HepG2 (cell line): ENCODE measurements around the gene CAB39. TPM values are rescaled to one million over a fixed set of nuclear protein-coding genes. Genes with fewer than 3 reads are reported as not detected.

Experiments used
- BORCS8-MEF2B ChIP-seq: sonication (generic); formaldehyde crosslinking; IDR thresholded peaks from 2 replicates; pipeline ENCODE4 v1.8.0; 2022; ENCODE audit warnings: mild to moderate bottlenecking, missing genetic modification reagents
- CEBPB ChIP-seq: IDR thresholded peaks from 2 replicates; pipeline ENCODE4 v1.6.1; 2011; ENCODE audit warnings: low read depth, low read length, improper control_type of control experiment, borderline replicate concordance
- DMAP1 ChIP-seq: IDR thresholded peaks from 2 replicates; pipeline ENCODE4 v1.6.1; 2016
- FOXJ3 ChIP-seq: sonication (generic); formaldehyde crosslinking; IDR thresholded peaks from 2 replicates; pipeline ENCODE4 v1.4.0; 2020; ENCODE audit warnings: missing genetic modification reagents, mild to moderate bottlenecking, borderline replicate concordance
- GLI4 ChIP-seq: sonication (generic); formaldehyde crosslinking; IDR thresholded peaks from 2 replicates; pipeline ENCODE4 v1.5.1; 2020; ENCODE audit warnings: missing genetic modification reagents, mild to moderate bottlenecking, moderate library complexity, borderline replicate concordance
- HOXA3 ChIP-seq: sonication (generic); formaldehyde crosslinking; IDR thresholded peaks from 2 replicates; pipeline ENCODE4 v1.5.0; 2020; ENCODE audit warnings: missing genetic modification reagents
- IRF9 ChIP-seq: sonication (generic); formaldehyde crosslinking; IDR thresholded peaks from 2 replicates; pipeline ENCODE4 v1.8.0; 2022; ENCODE audit warnings: missing genetic modification reagents, mild to moderate bottlenecking, borderline replicate concordance
- MLLT10 ChIP-seq: sonication (generic); formaldehyde crosslinking; IDR thresholded peaks from 2 replicates; pipeline ENCODE4 v1.4.0; 2020; ENCODE audit warnings: missing genetic modification reagents
- MTA1 ChIP-seq: sonication (generic); formaldehyde crosslinking; IDR thresholded peaks from 2 replicates; pipeline ENCODE4 v1.4.0; 2020; ENCODE audit warnings: missing genetic modification reagents, mild to moderate bottlenecking, borderline replicate concordance
- SAFB2 ChIP-seq: sonication (generic); formaldehyde crosslinking; IDR thresholded peaks from 2 replicates; pipeline ENCODE4 v1.5.1; 2020; ENCODE audit warnings: missing genetic modification reagents, low read depth, mild to moderate bottlenecking, borderline replicate concordance
- THAP11 ChIP-seq: IDR thresholded peaks from 2 replicates; pipeline ENCODE4 v1.6.1; 2016; ENCODE audit warnings: missing biosample characterization, missing genetic modification reagents
- ZFP36L2 ChIP-seq: sonication (generic); formaldehyde crosslinking; IDR thresholded peaks from 2 replicates; pipeline ENCODE4 v1.4.0; 2020; ENCODE audit warnings: missing genetic modification reagents
- ZNF207 ChIP-seq: fragments of 450-650 bp; IDR thresholded peaks from 2 replicates; pipeline ENCODE4 v1.6.1; 2016; ENCODE audit warnings: antibody characterized with exemption, borderline replicate concordance
- ZNF234 ChIP-seq: sonication (generic); formaldehyde crosslinking; conservative IDR thresholded peaks from 2 replicates; pipeline ENCODE4 v1.5.1; 2020; ENCODE audit warnings: mild to moderate bottlenecking, missing genetic modification reagents
- ZNF256 ChIP-seq: sonication (generic); formaldehyde crosslinking; conservative IDR thresholded peaks from 2 replicates; pipeline ENCODE4 v1.4.0; 2020; ENCODE audit warnings: missing genetic modification reagents
- ZNF274 ChIP-seq: sonication (generic); formaldehyde crosslinking; IDR thresholded peaks from 2 replicates; pipeline ENCODE4 v1.5.1; 2020; ENCODE audit warnings: mild to moderate bottlenecking, missing genetic modification reagents
- ZNF33A ChIP-seq: sonication (generic); formaldehyde crosslinking; IDR thresholded peaks from 2 replicates; pipeline ENCODE4 v1.5.1; 2020; ENCODE audit warnings: missing genetic modification reagents, mild to moderate bottlenecking, moderate library complexity, borderline replicate concordance
- ZNF354B ChIP-seq: sonication (generic); formaldehyde crosslinking; IDR thresholded peaks from 2 replicates; pipeline ENCODE4 v1.8.0; 2022; ENCODE audit warnings: mild to moderate bottlenecking, missing genetic modification reagents
- ZNF431 ChIP-seq: sonication (generic); formaldehyde crosslinking; IDR thresholded peaks from 2 replicates; pipeline ENCODE4 v1.9.0; 2022; ENCODE audit warnings: missing genetic modification reagents, low read depth, mild to moderate bottlenecking, borderline replicate concordance
- ZNF670 ChIP-seq: sonication (generic); formaldehyde crosslinking; IDR thresholded peaks from 2 replicates; pipeline ENCODE4 v1.8.0; 2022; ENCODE audit warnings: mild to moderate bottlenecking, missing genetic modification reagents, borderline replicate concordance
- polyA plus RNA-seq, 8 experiments: library from polyadenylated mRNA; depleted of rRNA in 3 of 8; stranded (reverse) in 7 of 8; unstranded in 1 of 8; fragments of >200 nt; fragmentation: Illumina TruSeq in 4 of 8; extraction: Trizol in 4 of 8; gene quantifications; 2 replicates each; pipeline versions ENCODE4 v1.2.1 to v1.2.3, GENCODE V29; 2011 to 2016; ENCODE audit warnings: low read depth in 4 of 8, missing spikeins in 1 of 8, mixed read lengths in 1 of 8; ENCODE audit not compliant: insufficient read depth in 1 of 8
- total RNA-seq, 5 experiments: library from RNA; depleted of rRNA; stranded (reverse); fragments of >200 nt; fragmentation: Illumina TruSeq; extraction: Trizol; gene quantifications; 2 replicates each; pipeline ENCODE4 v1.2.3, GENCODE V29; 2016; ENCODE audit warnings: low read depth in 1 of 5
- TF ChIP-seq, protein P1 (sequence below): sonication (generic); formaldehyde crosslinking; conservative IDR thresholded peaks from 2 replicates; pipeline ENCODE4 v1.5.0; 2020; ENCODE audit warnings: missing genetic modification reagents
- TF ChIP-seq, protein P2 (sequence below): sonication (generic); formaldehyde crosslinking; IDR thresholded peaks from 2 replicates; pipeline ENCODE4 v1.4.0; 2020; ENCODE audit warnings: missing genetic modification reagents
- TF ChIP-seq, protein P3 (sequence below): IDR thresholded peaks from 2 replicates; pipeline ENCODE4 v1.6.1; 2016; ENCODE audit warnings: low read depth, control low read depth
- TF ChIP-seq, protein P4 (sequence below): sonication (generic); formaldehyde crosslinking; IDR thresholded peaks from 2 replicates; pipeline ENCODE4 v1.5.1; 2020; ENCODE audit warnings: mild to moderate bottlenecking, missing genetic modification reagents

CAB39 gene
- total and polyA plus RNA-seq, 2 of the 13 experiments (the other 11 are each of a cell fraction or from before 2014, with no cell fraction given): 19.3 to 45.3 TPM

- no peak for TF ChIP-seq BORCS8-MEF2B (CRISPR knock-in tag)
- no peak for TF ChIP-seq GLI4 (CRISPR knock-in tag)
- no peak for TF ChIP-seq ZNF33A (CRISPR knock-in tag)
- TF ChIP-seq, protein P1, sequence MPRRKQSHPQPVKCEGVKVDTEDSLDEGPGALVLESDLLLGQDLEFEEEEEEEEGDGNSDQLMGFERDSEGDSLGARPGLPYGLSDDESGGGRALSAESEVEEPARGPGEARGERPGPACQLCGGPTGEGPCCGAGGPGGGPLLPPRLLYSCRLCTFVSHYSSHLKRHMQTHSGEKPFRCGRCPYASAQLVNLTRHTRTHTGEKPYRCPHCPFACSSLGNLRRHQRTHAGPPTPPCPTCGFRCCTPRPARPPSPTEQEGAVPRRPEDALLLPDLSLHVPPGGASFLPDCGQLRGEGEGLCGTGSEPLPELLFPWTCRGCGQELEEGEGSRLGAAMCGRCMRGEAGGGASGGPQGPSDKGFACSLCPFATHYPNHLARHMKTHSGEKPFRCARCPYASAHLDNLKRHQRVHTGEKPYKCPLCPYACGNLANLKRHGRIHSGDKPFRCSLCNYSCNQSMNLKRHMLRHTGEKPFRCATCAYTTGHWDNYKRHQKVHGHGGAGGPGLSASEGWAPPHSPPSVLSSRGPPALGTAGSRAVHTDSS (CRISPR knock-in tag): no peak
- TF ChIP-seq ZNF670 (CRISPR knock-in tag): no peak
- no peak for TF ChIP-seq ZNF354B (CRISPR knock-in tag)
- TF ChIP-seq IRF9 (CRISPR knock-in tag): no peak
- TF ChIP-seq ZNF274 (CRISPR knock-in tag): no peak
- no peak for TF ChIP-seq HOXA3 (CRISPR knock-in tag)
- no peak for TF ChIP-seq DMAP1 (CRISPR knock-in tag)
- no peak for TF ChIP-seq MLLT10 (CRISPR knock-in tag)
- TF ChIP-seq, protein P2, sequence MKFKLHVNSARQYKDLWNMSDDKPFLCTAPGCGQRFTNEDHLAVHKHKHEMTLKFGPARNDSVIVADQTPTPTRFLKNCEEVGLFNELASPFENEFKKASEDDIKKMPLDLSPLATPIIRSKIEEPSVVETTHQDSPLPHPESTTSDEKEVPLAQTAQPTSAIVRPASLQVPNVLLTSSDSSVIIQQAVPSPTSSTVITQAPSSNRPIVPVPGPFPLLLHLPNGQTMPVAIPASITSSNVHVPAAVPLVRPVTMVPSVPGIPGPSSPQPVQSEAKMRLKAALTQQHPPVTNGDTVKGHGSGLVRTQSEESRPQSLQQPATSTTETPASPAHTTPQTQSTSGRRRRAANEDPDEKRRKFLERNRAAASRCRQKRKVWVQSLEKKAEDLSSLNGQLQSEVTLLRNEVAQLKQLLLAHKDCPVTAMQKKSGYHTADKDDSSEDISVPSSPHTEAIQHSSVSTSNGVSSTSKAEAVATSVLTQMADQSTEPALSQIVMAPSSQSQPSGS (CRISPR knock-in tag): peak; percentile 68; the same call in 1 of the 2 replicates
- TF ChIP-seq, protein P3, sequence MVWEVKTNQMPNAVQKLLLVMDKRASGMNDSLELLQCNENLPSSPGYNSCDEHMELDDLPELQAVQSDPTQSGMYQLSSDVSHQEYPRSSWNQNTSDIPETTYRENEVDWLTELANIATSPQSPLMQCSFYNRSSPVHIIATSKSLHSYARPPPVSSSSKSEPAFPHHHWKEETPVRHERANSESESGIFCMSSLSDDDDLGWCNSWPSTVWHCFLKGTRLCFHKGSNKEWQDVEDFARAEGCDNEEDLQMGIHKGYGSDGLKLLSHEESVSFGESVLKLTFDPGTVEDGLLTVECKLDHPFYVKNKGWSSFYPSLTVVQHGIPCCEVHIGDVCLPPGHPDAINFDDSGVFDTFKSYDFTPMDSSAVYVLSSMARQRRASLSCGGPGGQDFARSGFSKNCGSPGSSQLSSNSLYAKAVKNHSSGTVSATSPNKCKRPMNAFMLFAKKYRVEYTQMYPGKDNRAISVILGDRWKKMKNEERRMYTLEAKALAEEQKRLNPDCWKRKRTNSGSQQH (CRISPR knock-in tag): no peak
- no peak for TF ChIP-seq ZNF256 (CRISPR knock-in tag)
- no peak for TF ChIP-seq ZNF234 (CRISPR knock-in tag)
- no peak for TF ChIP-seq ZFP36L2 (CRISPR knock-in tag)
- TF ChIP-seq, protein P4, sequence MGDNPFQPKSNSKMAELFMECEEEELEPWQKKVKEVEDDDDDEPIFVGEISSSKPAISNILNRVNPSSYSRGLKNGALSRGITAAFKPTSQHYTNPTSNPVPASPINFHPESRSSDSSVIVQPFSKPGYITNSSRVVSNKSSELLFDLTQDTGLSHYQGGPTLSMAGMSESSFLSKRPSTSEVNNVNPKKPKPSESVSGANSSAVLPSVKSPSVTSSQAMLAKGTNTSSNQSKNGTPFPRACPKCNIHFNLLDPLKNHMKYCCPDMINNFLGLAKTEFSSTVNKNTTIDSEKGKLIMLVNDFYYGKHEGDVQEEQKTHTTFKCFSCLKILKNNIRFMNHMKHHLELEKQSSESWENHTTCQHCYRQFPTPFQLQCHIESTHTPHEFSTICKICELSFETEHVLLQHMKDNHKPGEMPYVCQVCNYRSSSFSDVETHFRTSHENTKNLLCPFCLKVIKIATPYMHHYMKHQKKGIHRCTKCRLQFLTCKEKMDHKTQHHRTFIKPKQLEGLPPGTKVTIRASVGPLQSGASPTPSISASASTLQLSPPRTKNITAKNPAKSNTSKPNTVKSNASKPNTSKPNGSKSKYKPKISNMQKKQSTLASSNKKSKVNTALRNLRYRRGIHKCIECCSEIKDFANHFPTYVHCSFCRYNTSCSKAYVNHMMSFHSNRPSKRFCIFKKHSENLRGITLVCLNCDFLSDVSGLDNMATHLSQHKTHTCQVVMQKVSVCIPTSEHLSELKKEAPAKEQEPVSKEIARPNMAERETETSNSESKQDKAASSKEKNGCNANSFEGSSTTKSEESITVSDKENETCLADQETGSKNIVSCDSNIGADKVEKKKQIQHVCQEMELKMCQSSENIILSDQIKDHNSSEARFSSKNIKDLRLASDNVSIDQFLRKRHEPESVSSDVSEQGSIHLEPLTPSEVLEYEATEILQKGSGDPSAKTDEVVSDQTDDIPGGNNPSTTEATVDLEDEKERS (CRISPR knock-in tag): no peak
- peak; percentile 94; the same call in 1 of the 2 replicates for TF ChIP-seq FOXJ3 (CRISPR knock-in tag)
- no peak for TF ChIP-seq CEBPB
- no peak for TF ChIP-seq ZNF207
- no peak for TF ChIP-seq SAFB2 (CRISPR knock-in tag)
- no peak for TF ChIP-seq MTA1
- TF ChIP-seq THAP11 (CRISPR knock-in tag): peak; percentile 57
- no peak for TF ChIP-seq ZNF431 (CRISPR knock-in tag)
Measured at GRCh38 chr2:230738924-230739323, 26.3 kb downstream of the CAB39 start (continued).
